Osteocyte (in vitro differentiated cells): Measurements from ENCODE around the gene DYDC1. TPM values are rescaled to one million over a fixed set of nuclear protein-coding genes. Genes with fewer than 3 reads are reported as not detected.

Source experiments
- DNase-seq: peaks from one replicate; pipeline ENCODE4 v3.0.0; 2021; ENCODE audit warnings: mixed read lengths; ENCODE audit not compliant: unreplicated experiment; ENCODE audit errors: extremely low spot score
- H3K27ac Mint-ChIP-seq: one replicate; pipeline ENCODE4 v1.8.0; 2021; ENCODE audit warnings: mild to moderate bottlenecking, mixed read lengths; ENCODE audit not compliant: unreplicated experiment
- H3K27me3 Mint-ChIP-seq: one replicate; pipeline ENCODE4 v1.8.0; 2021; ENCODE audit warnings: mixed read lengths; ENCODE audit not compliant: unreplicated experiment
- H3K36me3 Mint-ChIP-seq: one replicate; pipeline ENCODE4 v1.8.0; 2021; ENCODE audit warnings: mixed read lengths; ENCODE audit not compliant: unreplicated experiment
- H3K4me1 Mint-ChIP-seq: one replicate; pipeline ENCODE4 v1.8.0; 2021; ENCODE audit warnings: mixed read lengths; ENCODE audit not compliant: unreplicated experiment
- H3K4me3 Mint-ChIP-seq: one replicate; pipeline ENCODE4 v1.8.0; 2021; ENCODE audit warnings: mild to moderate bottlenecking, moderate library complexity, mixed read lengths; ENCODE audit not compliant: unreplicated experiment
- H3K9me3 Mint-ChIP-seq: one replicate; pipeline ENCODE4 v1.8.0; 2021; ENCODE audit warnings: mixed read lengths; ENCODE audit not compliant: unreplicated experiment
- CTCF ChIP-seq: fragments of 200-600 bp; sonication (generic); IDR thresholded peaks from 2 replicates; pipeline ENCODE4 v1.5.0; 2021; ENCODE audit warnings: antibody characterized with exemption, mild to moderate bottlenecking, moderate library complexity
- total RNA-seq: library from RNA; stranded (reverse); gene quantifications from 2 replicates; pipeline ENCODE4 v1.2.1, GENCODE V29; 2021

Gene DYDC1
- total RNA-seq, 1 donor from 2014 or later = not detected

DNA sequence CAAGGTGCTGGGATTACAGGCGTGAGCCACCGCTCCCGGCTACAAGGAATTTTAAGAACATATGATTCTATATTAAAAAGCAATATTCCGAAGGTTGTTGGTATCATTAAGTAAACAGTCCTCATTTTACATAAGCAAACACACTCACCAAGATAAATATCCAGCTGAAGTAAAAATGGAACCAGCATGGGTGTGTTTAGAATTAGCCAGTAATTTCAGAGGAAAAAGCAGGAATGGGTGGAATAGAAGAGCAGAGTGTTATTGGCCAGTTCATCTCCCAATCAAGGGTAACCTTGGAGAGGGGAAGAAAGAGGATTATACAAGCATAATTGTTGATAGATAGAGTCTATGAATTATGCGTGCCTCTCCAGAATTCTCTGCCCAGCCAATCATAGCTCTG lies 35.4 kb downstream of the DYDC1 start:
- no peak for TF ChIP-seq CTCF
- no peak overlapping the region for H3K27ac Mint-ChIP-seq
- no peaks in the 10 kb centered on the region for H3K36me3 Mint-ChIP-seq
- H3K4me3 Mint-ChIP-seq = no peak overlapping the region
- H3K4me1 Mint-ChIP-seq = peaks cover 5% of the 10 kb centered on the region
- H3K27me3 Mint-ChIP-seq = peaks cover 21% of the 10 kb centered on the region
- H3K9me3 Mint-ChIP-seq = no peaks in the 10 kb centered on the region
- no peak for DNase-seq

DNA sequence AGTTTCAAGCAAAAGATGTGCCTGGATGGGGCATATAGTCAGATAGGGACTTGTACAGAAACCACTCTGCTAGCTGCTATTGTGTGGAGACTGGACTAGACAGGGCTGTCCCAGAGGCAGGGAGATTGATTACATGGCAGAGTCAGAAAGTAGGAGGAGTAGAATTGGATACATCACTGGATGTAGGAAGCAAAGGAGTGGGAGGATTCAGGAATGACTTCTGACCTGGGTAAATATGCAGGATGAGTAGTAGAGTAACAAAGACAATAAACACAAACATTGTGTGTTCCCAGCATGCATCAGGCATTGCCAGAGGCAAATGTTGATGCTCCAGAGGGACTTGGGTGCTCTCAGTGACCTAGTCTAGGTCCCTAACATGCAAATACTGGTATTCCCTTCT lies 36.2 kb downstream of the DYDC1 start:
- no peak for DNase-seq
- peaks cover 5% of the 10 kb centered on the region for H3K4me1 Mint-ChIP-seq
- H3K27ac Mint-ChIP-seq = no peak overlapping the region
- H3K9me3 Mint-ChIP-seq = no peaks in the 10 kb centered on the region
- TF ChIP-seq CTCF = no peak
- no peak overlapping the region for H3K4me3 Mint-ChIP-seq
- no peaks in the 10 kb centered on the region for H3K36me3 Mint-ChIP-seq
- peaks cover 17% of the 10 kb centered on the region for H3K27me3 Mint-ChIP-seq

GRCh38 chr10:80319725-80320290 lies 36.7 kb downstream of the DYDC1 start:
- Mint-ChIP-seq H3K9me3 (no peaks in the 10 kb centered on the region), H3K4me3 (no peak overlapping the region), H3K27ac (no peak overlapping the region), H3K27me3 (peaks cover 11% of the 10 kb centered on the region), H3K36me3 (no peaks in the 10 kb centered on the region), H3K4me1 (peaks cover 5% of the 10 kb centered on the region)
- TF ChIP-seq CTCF = no peak
- no peak for DNase-seq

GRCh38 chr10:80319318-80319717 lies 37.2 kb downstream of the DYDC1 start:
- Mint-ChIP-seq H3K27ac (no peak overlapping the region), H3K4me3 (no peak overlapping the region), H3K36me3 (no peaks in the 10 kb centered on the region), H3K9me3 (no peaks in the 10 kb centered on the region), H3K27me3 (peaks cover 9% of the 10 kb centered on the region), H3K4me1 (peaks cover 5% of the 10 kb centered on the region)
- no peak for TF ChIP-seq CTCF
- DNase-seq = no peak

GRCh38 chr10:80318742-80319141 lies 37.8 kb downstream of the DYDC1 start:
- no peak for TF ChIP-seq CTCF
- Mint-ChIP-seq H3K36me3 (no peaks in the 10 kb centered on the region), H3K9me3 (no peaks in the 10 kb centered on the region), H3K27me3 (peaks cover 9% of the 10 kb centered on the region), H3K4me1 (no peaks in the 10 kb centered on the region), H3K4me3 (no peak overlapping the region), H3K27ac (no peak overlapping the region)
- DNase-seq = no peak
